B cell (primary cell): ENCODE measurements around the gene PSMB3. TPM values are rescaled to one million over a fixed set of nuclear protein-coding genes. Genes with fewer than 3 reads are reported as not detected.
A peak's percentile ranks its signal among the peaks of the same experiment; 100 is the strongest.

Source experiments
- ATAC-seq: fragments of 200-7000 bp; cut with Tn5 transposase; one replicate; pipeline ENCODE4 v1.10.0; 2021; ENCODE audit warnings: low read depth, mild to moderate bottlenecking, moderate number of reproducible peaks, moderate library complexity
- CTCF ChIA-PET: fragments of 350-600 bp; sonication (Branson Sonifier 250); formaldehyde crosslinking; loops from one replicate; lab custom pipeline; 2021; ENCODE audit warnings: antibody characterized with exemption, inconsistent platforms; lab: Charles Lee
- POLR2A ChIA-PET: fragments of 350-600 bp; sonication (Branson Sonifier 250); formaldehyde crosslinking; loops from one replicate; lab custom pipeline; 2021; ENCODE audit warnings: antibody characterized with exemption; lab: Charles Lee
- DNase-seq: peaks from one replicate; pipeline ENCODE4 v3.0.0; 2013
- H2AFZ ChIP-seq: 2 replicates; pipeline ENCODE4 v1.6.1; 2012; ENCODE audit warnings: mild to moderate bottlenecking, low read depth, low read length; ENCODE audit not compliant: insufficient read depth, poor library complexity, severe bottlenecking
- H3K27ac ChIP-seq, 2 donors: 1 replicate in 1 of 2; 2 replicates in 1 of 2; pipeline ENCODE4 v1.5.1; 2012 to 2013; ENCODE audit warnings: low read length in 2 of 2, mild to moderate bottlenecking in 2 of 2, moderate library complexity in 1 of 2
- H3K27me3 ChIP-seq, 4 experiments: fragments of 200-600 bp in 1 of 4; sonication (generic) in 1 of 4; replicated peaks in 1 of 4; 1 replicate in 2 of 4; 2 replicates in 2 of 4; pipeline versions ENCODE4 v1.6.1 to v1.7.0; 2013 to 2016; ENCODE audit warnings: low read length in 3 of 4, mild to moderate bottlenecking in 2 of 4, mixed read lengths in 1 of 4, moderate library complexity in 1 of 4; ENCODE audit not compliant: insufficient read depth in 4 of 4, control insufficient read depth in 3 of 4; ENCODE audit errors: control extremely low read depth in 1 of 4
- H3K36me3 ChIP-seq, 2 experiments: replicated peaks in 1 of 2; 1 replicate in 1 of 2; 2 replicates in 1 of 2; pipeline versions ENCODE4 v1.6.1 to v1.7.1; 2013; ENCODE audit warnings: low read length in 1 of 2; ENCODE audit not compliant: insufficient read depth in 2 of 2, control insufficient read depth in 1 of 2; ENCODE audit errors: control extremely low read depth in 1 of 2, extremely low read depth in 1 of 2
- H3K4me1 ChIP-seq, 2 donors: fragments of 200-600 bp in 1 of 2; sonication (generic) in 1 of 2; 1 replicate in 1 of 2; 2 replicates in 1 of 2; pipeline versions ENCODE4 v1.5.1 to v1.6.1; 2013 to 2017; ENCODE audit warnings: low read length in 2 of 2; ENCODE audit not compliant: control insufficient read depth in 2 of 2, insufficient read depth in 2 of 2
- H3K4me2 ChIP-seq: replicated peaks from 2 replicates; pipeline ENCODE3; 2012; ENCODE audit warnings: mild to moderate bottlenecking, low read depth, low read length; ENCODE audit not compliant: poor library complexity, severe bottlenecking
- H3K4me3 ChIP-seq, 5 experiments: fragments of 200-600 bp in 1 of 5; sonication (generic) in 1 of 5; 1 replicate in 3 of 5; 2 replicates in 2 of 5; pipeline versions ENCODE4 v1.5.1 to v1.7.0; 2011 to 2016; ENCODE audit warnings: low read length in 4 of 5, mild to moderate bottlenecking in 4 of 5, low read depth in 2 of 5, control low read depth in 1 of 5, moderate library complexity in 1 of 5; ENCODE audit not compliant: insufficient read depth in 1 of 5; ENCODE audit errors: control extremely low read depth in 1 of 5, extremely low read depth in 1 of 5
- H3K79me2 ChIP-seq: fragments of 200-600 bp; sonication (generic); one replicate; pipeline ENCODE4 v1.6.0; 2016; ENCODE audit warnings: low read length; ENCODE audit not compliant: control insufficient read depth, insufficient read depth
- H3K9ac ChIP-seq: fragments of 200-600 bp; sonication (generic); 2 replicates; pipeline ENCODE4 v1.6.1; 2017; ENCODE audit warnings: mild to moderate bottlenecking, low read length, moderate library complexity
- H3K9me3 ChIP-seq, 3 donors: one replicate each; pipeline versions ENCODE4 v1.6.1 to v1.7.1; 2013; ENCODE audit warnings: low read length in 2 of 3; ENCODE audit not compliant: control insufficient read depth in 2 of 3, insufficient read depth in 1 of 3; ENCODE audit errors: control extremely low read depth in 1 of 3
- H4K20me1 ChIP-seq: 2 replicates; pipeline ENCODE4 v1.6.0; 2012; ENCODE audit warnings: mild to moderate bottlenecking, low read length; ENCODE audit not compliant: insufficient read depth, control insufficient read depth, poor library complexity, severe bottlenecking
- H3K27ac Mint-ChIP-seq: one replicate; pipeline ENCODE4 v1.8.0; 2021; ENCODE audit warnings: mixed read lengths
- H3K27me3 Mint-ChIP-seq: one replicate; pipeline ENCODE4 v1.8.0; 2021; ENCODE audit warnings: mixed read lengths
- H3K4me1 Mint-ChIP-seq: one replicate; pipeline ENCODE4 v1.8.0; 2021; ENCODE audit warnings: mixed read lengths
- H3K4me3 Mint-ChIP-seq: one replicate; pipeline ENCODE4 v1.8.0; 2021; ENCODE audit warnings: mixed read lengths
- H3K9me3 Mint-ChIP-seq: one replicate; pipeline ENCODE4 v1.8.0; 2022; ENCODE audit warnings: mixed read lengths; ENCODE audit not compliant: insufficient read depth
- EZH2 ChIP-seq: IDR thresholded peaks from 2 replicates; pipeline ENCODE4 v1.6.1; 2012; ENCODE audit warnings: borderline replicate concordance, low read depth, mild to moderate bottlenecking, moderate library complexity, low read length; ENCODE audit not compliant: insufficient read depth, poor library complexity, severe bottlenecking
- WGBS: methylation state at CpG from one replicate; pipeline ENCODE4 v1.1.5; 2013; ENCODE audit warnings: missing lambda C conversion rate; ENCODE audit not compliant: insufficient coverage; 5-methylcytosine and 5-hydroxymethylcytosine counted together
- intact Hi-C: fragments of 100-400 bp; cut with micrococcal nuclease; formaldehyde crosslinking; loops from one replicate; pipeline ENCODE4 v1.10.0; 2022
- polyA plus RNA-seq: library from polyadenylated mRNA; depleted of rRNA; stranded (reverse); fragments of >200 nt; gene quantifications from 2 replicates; pipeline ENCODE4 v1.2.3, GENCODE V29; 2012
- total RNA-seq, 2 donors: library from RNA; stranded (reverse); fragments of 120-200 nt in 1 of 2; gene quantifications; 1 replicate in 1 of 2; 2 replicates in 1 of 2; pipeline versions ENCODE4 v1.2.3 to v1.2.4, GENCODE V29; 2013 to 2022
- TF ChIP-seq, protein P1 (sequence below): fragments of 200-600 bp; IDR thresholded peaks from one replicate; pipeline ENCODE4 v1.8.0; 2022; ENCODE audit warnings: antibody characterized with exemption, mild to moderate bottlenecking

PSMB3 gene
- total and polyA plus RNA-seq, 2 donors (not counting 1 experiment from before 2014, with no cell fraction given): 109 to 184 TPM

DNA sequence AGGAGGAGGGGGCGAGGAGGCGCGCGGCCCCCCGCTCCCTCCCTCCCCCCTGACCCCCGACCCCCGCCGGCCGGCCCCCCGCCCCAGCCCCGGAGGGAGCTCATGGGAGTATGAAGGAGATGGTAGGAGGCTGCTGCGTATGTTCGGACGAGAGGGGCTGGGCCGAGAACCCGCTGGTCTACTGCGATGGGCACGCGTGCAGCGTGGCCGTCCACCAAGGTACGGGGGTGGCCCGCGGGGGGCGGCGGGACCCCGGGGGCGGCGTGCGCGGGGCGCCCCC lies 47.1 kb upstream of the PSMB3 start:
- ChIA-PET CTCF (interaction anchor here (1.0 to 3.8 kb wide), 7 partner anchors 18 to 448 kb away, joined by 3 to 32 read pairs (median 4); no protein-coding TSS in a partner anchor), POLR2A (interaction anchor here (0.6 to 3.7 kb wide), 8 partner anchors 23 to 464 kb away, joined by 3 to 15 read pairs (median 4); partner anchors contain the start of genes LASP1 and PSMB3)
- H3K4me1 Mint-ChIP-seq: peaks cover 53% of the 10 kb centered on the region
- Histone ChIP-seq H3K4me3 (peak overlapping the region in 4 of 5 experiments; percentile 76 to 95 (median 80)), H2AFZ (peak overlapping the region; percentile 46), H3K4me1 (peaks cover 20 to 55% of the 10 kb centered on the region in 2 donors), H4K20me1 (peaks cover 46% of the 10 kb centered on the region), H3K36me3 (peaks cover 0 to 30% of the 10 kb centered on the region in 2 experiments), H3K27me3 (no peaks in the 10 kb centered on the region), H3K9me3 (no peaks in the 10 kb centered on the region), H3K4me2 (peak overlapping the region; percentile 97), H3K79me2 (peaks cover 27% of the 10 kb centered on the region), H3K9ac (peak overlapping the region; percentile 84), H3K27ac (no peak overlapping the region)
- H3K27ac Mint-ChIP-seq: peak overlapping the region; percentile 53
- WGBS: no CpG with 5 or more reads among the region's 32 CpGs
- DNase-seq (no peak), ATAC-seq (no peak)
- H3K9me3 Mint-ChIP-seq: no peaks in the 10 kb centered on the region
- H3K27me3 Mint-ChIP-seq: no peaks in the 10 kb centered on the region
- TF ChIP-seq EZH2: no peak
- TF ChIP-seq, protein P1, sequence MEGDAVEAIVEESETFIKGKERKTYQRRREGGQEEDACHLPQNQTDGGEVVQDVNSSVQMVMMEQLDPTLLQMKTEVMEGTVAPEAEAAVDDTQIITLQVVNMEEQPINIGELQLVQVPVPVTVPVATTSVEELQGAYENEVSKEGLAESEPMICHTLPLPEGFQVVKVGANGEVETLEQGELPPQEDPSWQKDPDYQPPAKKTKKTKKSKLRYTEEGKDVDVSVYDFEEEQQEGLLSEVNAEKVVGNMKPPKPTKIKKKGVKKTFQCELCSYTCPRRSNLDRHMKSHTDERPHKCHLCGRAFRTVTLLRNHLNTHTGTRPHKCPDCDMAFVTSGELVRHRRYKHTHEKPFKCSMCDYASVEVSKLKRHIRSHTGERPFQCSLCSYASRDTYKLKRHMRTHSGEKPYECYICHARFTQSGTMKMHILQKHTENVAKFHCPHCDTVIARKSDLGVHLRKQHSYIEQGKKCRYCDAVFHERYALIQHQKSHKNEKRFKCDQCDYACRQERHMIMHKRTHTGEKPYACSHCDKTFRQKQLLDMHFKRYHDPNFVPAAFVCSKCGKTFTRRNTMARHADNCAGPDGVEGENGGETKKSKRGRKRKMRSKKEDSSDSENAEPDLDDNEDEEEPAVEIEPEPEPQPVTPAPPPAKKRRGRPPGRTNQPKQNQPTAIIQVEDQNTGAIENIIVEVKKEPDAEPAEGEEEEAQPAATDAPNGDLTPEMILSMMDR: no peak
- H3K4me3 Mint-ChIP-seq: peak overlapping the region; percentile 92
- intact Hi-C loops: loop anchor here (1.0 kb wide), 1 partner anchor 25 kb away; the partner anchor contains the start of gene CISD3

DNA sequence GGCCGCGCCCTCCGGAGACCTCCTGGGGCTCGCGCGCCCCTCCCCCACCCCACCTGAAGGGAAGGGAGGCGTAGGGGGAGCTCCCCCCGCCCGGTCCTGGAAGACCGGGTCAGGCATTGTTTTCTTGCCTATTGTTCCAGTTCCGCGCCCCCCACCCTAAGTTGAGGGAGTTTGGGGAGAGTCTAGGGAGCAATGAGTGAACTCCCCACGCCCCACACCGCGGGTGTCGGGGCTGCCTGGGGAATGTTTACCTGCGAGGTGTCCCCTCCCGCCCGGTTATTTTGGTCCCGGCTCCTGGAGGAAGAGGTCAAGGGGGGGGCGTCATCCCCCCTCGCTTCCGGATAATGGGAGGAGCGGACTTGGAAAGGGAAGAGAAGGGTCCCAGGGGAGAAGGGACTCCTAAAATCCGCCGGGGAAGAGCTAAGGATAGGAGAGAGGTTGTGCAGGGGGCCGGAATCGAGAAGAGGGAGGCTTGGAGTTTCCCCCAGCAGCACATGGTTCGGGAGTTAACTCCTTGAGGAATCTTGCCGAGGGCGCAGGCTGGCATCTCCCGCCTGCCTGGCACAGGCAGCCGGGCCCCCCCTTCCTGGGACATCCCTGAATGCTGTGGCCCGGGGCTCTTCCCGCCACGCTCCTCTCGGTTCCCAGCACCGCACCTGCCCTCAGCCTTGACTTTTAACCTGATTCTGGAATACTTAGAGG lies 46.6 kb upstream of the PSMB3 start:
- Histone ChIP-seq H3K4me2 (peak overlapping the region; percentile 97), H3K79me2 (peaks cover 31% of the 10 kb centered on the region), H3K36me3 (peaks cover 0 to 35% of the 10 kb centered on the region in 2 experiments), H3K27ac (peak overlapping the region; percentile 11 to 74), H3K9me3 (no peaks in the 10 kb centered on the region), H3K9ac (peak overlapping the region; percentile 84), H3K4me1 (peaks cover 18 to 51% of the 10 kb centered on the region in 2 donors), H3K4me3 (peak overlapping the region; percentile 48 to 95 (median 79)), H3K27me3 (no peaks in the 10 kb centered on the region), H4K20me1 (peaks cover 51% of the 10 kb centered on the region), H2AFZ (peak overlapping the region; percentile 44)
- ChIA-PET CTCF (interaction anchor here (1.0 to 3.8 kb wide), 6 partner anchors 18 to 459 kb away, joined by 3 to 32 read pairs (median 4); no protein-coding TSS in a partner anchor), POLR2A (interaction anchor here (0.6 to 3.7 kb wide), 7 partner anchors 23 to 463 kb away, joined by 3 to 15 read pairs (median 4); partner anchors contain the start of genes LASP1 and PSMB3)
- Mint-ChIP-seq H3K9me3 (no peaks in the 10 kb centered on the region), H3K4me1 (peaks cover 51% of the 10 kb centered on the region), H3K27ac (peak overlapping the region; percentile 90), H3K27me3 (no peaks in the 10 kb centered on the region), H3K4me3 (peak overlapping the region; percentile 92)
- DNase-seq (peak; percentile 61), ATAC-seq (no peak)
- TF ChIP-seq, protein P1: no peak
- TF ChIP-seq EZH2: no peak
- WGBS: under 1% methylated on average over 26 of the region's 38 CpGs
- intact Hi-C loops: loop anchor here (1.0 kb wide), 2 partner anchors 24 to 29 kb away; partner anchors contain the start of gene CISD3
